IMR-90 (cell line): ENCODE measurements around the gene TEX53.

Experiments
- CHD1 ChIP-seq: IDR thresholded peaks from 2 replicates; pipeline ENCODE4 v1.6.1; 2012; ENCODE audit warnings: low read depth, low read length, improper control_type of control experiment
- POLR2A ChIP-seq: IDR thresholded peaks from 2 replicates; pipeline ENCODE4 v1.6.1; 2012; ENCODE audit warnings: mild to moderate bottlenecking, low read depth, low read length
- RCOR1 ChIP-seq: IDR thresholded peaks from 2 replicates; pipeline ENCODE4 v1.6.1; 2012; ENCODE audit warnings: mild to moderate bottlenecking, low read length, improper control_type of control experiment; ENCODE audit not compliant: insufficient replicate concordance
- SMC3 ChIP-seq: fragments of 150-350 bp; IDR thresholded peaks from 2 replicates; pipeline ENCODE4 v1.6.1; 2016; ENCODE audit warnings: low read depth, mild to moderate bottlenecking, antibody characterized with exemption, low read length, moderate library complexity
- TF ChIP-seq, protein P1 (sequence below): conservative IDR thresholded peaks from 2 replicates; pipeline ENCODE4 v1.5.1; 2012; ENCODE audit warnings: mild to moderate bottlenecking, low read depth, low read length, improper control_type of control experiment
- TF ChIP-seq, protein P2 (sequence below): fragments of 150-350 bp; IDR thresholded peaks from 2 replicates; pipeline ENCODE4 v1.6.1; 2017; ENCODE audit warnings: mild to moderate bottlenecking, antibody characterized with exemption, low read length, low read depth

DNA sequence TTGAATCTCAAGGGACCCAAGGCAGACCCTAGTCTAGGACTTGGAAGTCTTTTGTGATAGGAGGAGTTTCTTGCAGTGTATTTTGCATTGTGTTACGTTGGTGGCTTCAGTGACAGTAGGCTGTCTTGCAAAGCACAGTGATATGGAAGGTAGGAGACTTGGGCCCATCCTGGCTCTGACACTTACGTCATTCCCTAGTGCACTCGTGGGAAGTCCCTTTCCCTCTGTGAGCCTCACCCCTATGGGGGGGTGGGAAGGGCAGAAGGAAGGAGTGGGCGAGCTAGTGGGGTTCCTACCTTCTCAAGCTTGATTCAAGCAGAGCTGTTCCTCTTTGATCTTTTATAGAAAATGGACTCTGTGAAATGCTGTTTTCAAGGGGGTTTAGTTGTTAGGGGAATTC, 9.2 kb upstream of the TEX53 start:
- TF ChIP-seq CHD1 (no peak), POLR2A (no peak), SMC3 (no peak), RCOR1 (no peak)
- TF ChIP-seq, protein P1, sequence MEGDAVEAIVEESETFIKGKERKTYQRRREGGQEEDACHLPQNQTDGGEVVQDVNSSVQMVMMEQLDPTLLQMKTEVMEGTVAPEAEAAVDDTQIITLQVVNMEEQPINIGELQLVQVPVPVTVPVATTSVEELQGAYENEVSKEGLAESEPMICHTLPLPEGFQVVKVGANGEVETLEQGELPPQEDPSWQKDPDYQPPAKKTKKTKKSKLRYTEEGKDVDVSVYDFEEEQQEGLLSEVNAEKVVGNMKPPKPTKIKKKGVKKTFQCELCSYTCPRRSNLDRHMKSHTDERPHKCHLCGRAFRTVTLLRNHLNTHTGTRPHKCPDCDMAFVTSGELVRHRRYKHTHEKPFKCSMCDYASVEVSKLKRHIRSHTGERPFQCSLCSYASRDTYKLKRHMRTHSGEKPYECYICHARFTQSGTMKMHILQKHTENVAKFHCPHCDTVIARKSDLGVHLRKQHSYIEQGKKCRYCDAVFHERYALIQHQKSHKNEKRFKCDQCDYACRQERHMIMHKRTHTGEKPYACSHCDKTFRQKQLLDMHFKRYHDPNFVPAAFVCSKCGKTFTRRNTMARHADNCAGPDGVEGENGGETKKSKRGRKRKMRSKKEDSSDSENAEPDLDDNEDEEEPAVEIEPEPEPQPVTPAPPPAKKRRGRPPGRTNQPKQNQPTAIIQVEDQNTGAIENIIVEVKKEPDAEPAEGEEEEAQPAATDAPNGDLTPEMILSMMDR, result no peak
- TF ChIP-seq, protein P2, sequence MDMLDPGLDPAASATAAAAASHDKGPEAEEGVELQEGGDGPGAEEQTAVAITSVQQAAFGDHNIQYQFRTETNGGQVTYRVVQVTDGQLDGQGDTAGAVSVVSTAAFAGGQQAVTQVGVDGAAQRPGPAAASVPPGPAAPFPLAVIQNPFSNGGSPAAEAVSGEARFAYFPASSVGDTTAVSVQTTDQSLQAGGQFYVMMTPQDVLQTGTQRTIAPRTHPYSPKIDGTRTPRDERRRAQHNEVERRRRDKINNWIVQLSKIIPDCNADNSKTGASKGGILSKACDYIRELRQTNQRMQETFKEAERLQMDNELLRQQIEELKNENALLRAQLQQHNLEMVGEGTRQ, result no peak
